NCI-H1417 (cell line): Measurements from ENCODE around the gene ENDOU.

Experiments
- DNase-seq, 3 experiments: peaks; one replicate each; lab custom pipeline; 2025; lab: John Stamatoyannopoulos, UW

The ENDOU gene

GRCh38 chr12:47744005-47744651, 18.8 kb upstream of the ENDOU start:
- DNase-seq, result peak; percentile 73 to 85 (median 77)

GRCh38 chr12:47743311-47743860, 18.1 kb upstream of the ENDOU start:
- peak in 1 of 3 experiments; percentile 49 for DNase-seq

GRCh38 chr12:47742253-47742825, 17.0 kb upstream of the ENDOU start:
- DNase-seq, result peak in 2 of 3 experiments; percentile 14 to 54

GRCh38 chr12:47741340-47741703, 16.0 kb upstream of the ENDOU start:
- DNase-seq, result peak; percentile 49 to 96 (median 85)

GRCh38 chr12:47740606-47741339, 15.5 kb upstream of the ENDOU start:
- peak in 1 of 3 experiments; percentile 51 for DNase-seq

GRCh38 chr12:47739979-47740378, 14.7 kb upstream of the ENDOU start:
- DNase-seq, result no peak

- DNase-seq, result no peak
Observed at GRCh38 chr12:47739297-47739696, 14.0 kb upstream of the ENDOU start.

GRCh38 chr12:47737936-47738594, 12.8 kb upstream of the ENDOU start:
- DNase-seq, result no peak

GRCh38 chr12:47736877-47737676, 11.8 kb upstream of the ENDOU start:
- no peak for DNase-seq

- no peak for DNase-seq
Observed at GRCh38 chr12:47736216-47736615, 10.9 kb upstream of the ENDOU start.

- no peak for DNase-seq
Observed at GRCh38 chr12:47735649-47736048, 10.4 kb upstream of the ENDOU start.

GRCh38 chr12:47734725-47735480, 9.6 kb upstream of the ENDOU start:
- DNase-seq, result peak in 2 of 3 experiments; percentile 36 to 70

GRCh38 chr12:47733142-47733541, 7.9 kb upstream of the ENDOU start:
- no peak for DNase-seq

- no peak for DNase-seq
Observed at GRCh38 chr12:47732504-47732903, 7.2 kb upstream of the ENDOU start.

GRCh38 chr12:47731723-47732122, 6.4 kb upstream of the ENDOU start:
- no peak for DNase-seq

- peak in 2 of 3 experiments; percentile 44 to 77 for DNase-seq
Observed at GRCh38 chr12:47730341-47730744, 5.1 kb upstream of the ENDOU start.

- no peak for DNase-seq
Observed at GRCh38 chr12:47729233-47729632, 3.9 kb upstream of the ENDOU start.

GRCh38 chr12:47725893-47726292, 603 bp upstream of the ENDOU start:
- DNase-seq, result no peak

GRCh38 chr12:47722941-47723631, 2.2 kb downstream of the ENDOU start:
- DNase-seq, result no peak
